ENCODE results near the gene P2RX6.
A peak's percentile ranks its signal among the peaks of the same experiment; 100 is the strongest.

P2RX6 gene

GRCh38 chr22:20980523-20980922 is 34.4 kb upstream of the P2RX6 start:
- DNase-seq = no peak

- no peak for DNase-seq
Observed at GRCh38 chr22:20980938-20981722, 33.8 kb upstream of the P2RX6 start.

GRCh38 chr22:20981787-20982562 is 33.0 kb upstream of the P2RX6 start, which contains the start of gene LZTR1:
LZTR1 (plus strand) TSS chr22:20982297; CDS start chr22:20982372, 75 bp downstream.
- peak; percentile 52 for DNase-seq

DNA sequence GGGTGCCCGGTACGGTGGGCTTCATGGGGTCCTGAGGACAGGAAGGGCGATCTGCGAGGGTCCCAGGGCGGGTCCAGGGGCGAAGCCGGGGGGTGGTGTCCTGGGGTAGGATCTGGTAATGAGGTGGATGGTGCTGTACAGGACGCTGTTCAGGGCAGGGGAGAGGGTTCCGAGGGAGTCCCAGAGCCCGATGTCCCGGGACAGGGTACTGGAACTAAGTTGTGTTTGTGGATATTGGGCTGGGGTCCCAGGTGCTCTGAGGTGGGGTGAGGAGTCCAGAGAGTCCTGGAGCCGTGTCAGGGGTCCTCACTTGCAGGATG is 32.4 kb upstream of the P2RX6 start:
- DNase-seq = no peak

DNA sequence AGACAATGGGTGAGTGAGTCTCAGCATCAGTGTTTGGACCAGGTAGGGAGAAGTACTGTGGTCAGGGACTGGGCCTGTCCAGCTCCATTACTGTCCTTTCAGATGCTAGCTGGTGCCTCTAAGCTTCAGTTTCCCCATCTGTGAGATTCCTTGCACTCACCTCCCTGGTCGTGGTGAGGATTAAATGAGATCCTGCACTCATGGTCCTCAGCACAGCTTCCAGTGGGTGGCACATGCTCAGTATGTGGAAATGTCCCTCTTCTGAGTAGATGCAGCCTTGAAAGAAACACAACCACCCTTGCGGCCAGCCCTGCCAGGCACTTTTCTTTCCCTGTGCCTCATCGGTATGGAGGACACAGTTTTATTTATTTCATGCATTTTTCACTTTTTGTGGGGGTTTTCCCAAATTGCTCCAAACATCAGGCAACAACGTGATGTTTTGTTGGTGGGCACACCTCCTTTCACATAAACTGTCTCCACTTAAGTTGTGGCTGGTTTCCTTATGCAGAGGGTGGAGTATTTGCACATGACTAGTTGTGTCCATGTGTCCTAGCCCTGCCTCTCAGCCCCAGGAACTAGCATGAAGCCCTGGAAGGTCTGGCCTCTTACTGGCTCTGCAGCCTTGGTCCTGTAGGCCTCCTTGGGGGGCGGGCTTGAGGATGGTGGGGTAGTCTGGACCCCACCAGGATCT is 31.7 kb upstream of the P2RX6 start:
- no peak for DNase-seq

DNA sequence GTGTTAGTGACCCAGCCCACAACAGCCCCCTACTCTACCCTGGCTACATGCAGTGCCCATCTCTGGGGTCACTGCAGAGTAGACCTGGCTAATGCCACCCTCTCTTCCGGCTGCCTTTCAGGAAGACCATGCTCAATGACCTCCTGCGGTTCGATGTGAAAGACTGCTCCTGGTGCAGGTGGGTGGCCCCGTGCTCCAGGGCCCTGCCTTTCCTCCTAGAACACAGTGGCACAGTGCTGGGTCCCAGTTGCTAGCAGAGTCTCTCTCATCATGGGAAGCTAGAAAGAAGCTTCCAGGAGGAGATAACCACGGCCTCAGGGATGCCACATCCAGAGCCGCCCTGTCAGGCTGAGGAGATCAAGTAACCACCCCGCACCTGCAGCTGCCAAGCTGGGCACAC is 29.2 kb upstream of the P2RX6 start:
- no peak for DNase-seq

DNA sequence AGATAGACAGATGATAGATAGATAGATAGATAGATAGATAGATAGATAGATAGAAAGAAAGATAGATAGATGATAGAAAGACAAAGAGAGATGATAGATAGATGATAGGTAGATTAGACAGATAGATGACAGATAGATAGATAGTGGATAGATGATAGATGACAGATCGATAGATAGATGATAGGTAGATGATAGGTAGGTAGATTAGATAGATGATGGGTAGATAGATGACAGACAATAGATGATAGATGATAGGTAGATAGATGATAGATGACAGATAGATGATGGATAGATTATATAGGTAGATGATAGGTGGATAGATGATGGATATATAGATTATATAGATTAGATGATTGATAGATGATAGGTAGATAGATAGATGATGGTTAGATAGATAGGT is 28.6 kb upstream of the P2RX6 start:
- DNase-seq = no peak

GRCh38 chr22:20987375-20987774 is 27.6 kb upstream of the P2RX6 start:
- no peak for DNase-seq

DNA sequence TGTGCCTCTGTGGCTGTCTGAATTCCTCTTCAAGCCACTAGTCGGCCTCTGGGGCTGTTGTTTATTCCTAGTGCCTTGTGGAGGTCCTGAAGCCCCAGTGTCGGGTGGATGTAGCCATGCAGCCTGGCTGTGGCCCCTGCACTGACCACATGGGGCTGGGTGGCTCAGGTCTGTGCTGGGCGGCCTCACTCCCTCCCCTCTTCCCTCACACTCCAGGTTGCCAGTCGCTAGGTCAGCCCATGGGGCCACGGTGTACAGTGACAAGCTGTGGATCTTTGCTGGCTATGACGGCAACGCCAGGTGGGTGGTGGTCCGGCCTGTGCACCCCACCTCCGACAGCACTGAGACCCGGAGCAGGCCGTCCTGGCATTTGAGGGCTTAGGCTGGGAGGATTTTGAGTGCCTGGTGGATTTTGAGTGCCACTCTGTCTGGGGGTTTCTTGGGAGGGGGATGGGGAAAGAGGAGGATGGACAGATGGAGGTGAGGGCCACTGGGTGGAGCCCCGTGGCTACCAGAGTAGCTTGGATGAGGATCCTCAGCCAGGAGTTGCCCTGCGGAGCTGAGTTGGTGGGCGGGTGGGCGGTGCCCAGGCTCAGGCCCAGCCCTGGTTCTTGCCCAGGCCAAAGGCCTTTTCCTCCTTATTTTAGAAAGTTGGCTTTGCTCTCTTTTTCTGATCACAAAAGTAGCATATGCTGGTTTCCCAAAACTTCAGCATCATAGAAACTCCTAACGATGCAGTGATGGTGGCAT is 26.2 kb upstream of the P2RX6 start:
- DNase-seq = no peak

GRCh38 chr22:20989323-20990138 is 25.4 kb upstream of the P2RX6 start:
- DNase-seq = no peak

- no peak for DNase-seq
Observed at GRCh38 chr22:20990184-20991180, 24.5 kb upstream of the P2RX6 start.

DNA sequence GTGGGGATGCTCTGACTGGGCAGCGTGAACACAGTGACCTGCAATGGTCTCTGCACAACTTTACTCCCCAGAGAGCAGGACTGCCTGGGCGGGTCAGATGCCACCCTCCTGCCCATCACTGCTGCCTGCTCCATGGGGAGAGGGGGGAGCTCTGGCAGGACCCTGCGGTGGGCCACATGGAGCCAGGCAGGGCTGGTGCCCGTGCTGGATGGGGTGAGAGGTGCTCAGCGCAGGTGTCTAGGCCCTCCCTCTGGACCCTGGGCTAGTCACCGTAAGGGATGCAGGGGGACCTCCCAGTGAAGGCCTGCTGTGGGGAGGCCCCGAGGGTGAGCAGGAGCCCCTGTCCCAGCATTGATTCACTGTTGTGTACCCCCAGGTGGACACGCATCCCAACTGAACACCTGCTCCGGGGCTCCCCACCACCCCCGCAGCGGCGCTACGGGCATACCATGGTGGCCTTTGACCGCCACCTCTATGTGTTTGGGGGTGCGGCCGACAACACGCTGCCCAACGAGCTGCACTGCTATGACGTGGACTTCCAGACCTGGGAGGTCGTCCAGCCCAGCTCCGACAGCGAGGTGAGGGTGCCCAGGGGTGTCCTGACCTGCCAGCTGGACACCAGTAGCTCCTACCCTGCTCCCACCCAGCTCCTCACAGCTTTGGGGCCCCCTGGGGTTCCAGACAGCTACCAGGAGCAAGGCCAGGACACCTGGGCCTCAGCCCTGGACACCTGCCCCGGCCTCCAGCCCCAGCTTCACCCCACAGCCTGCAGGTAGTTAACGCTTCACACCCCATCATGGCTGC is 23.5 kb upstream of the P2RX6 start:
- DNase-seq = no peak

DNA sequence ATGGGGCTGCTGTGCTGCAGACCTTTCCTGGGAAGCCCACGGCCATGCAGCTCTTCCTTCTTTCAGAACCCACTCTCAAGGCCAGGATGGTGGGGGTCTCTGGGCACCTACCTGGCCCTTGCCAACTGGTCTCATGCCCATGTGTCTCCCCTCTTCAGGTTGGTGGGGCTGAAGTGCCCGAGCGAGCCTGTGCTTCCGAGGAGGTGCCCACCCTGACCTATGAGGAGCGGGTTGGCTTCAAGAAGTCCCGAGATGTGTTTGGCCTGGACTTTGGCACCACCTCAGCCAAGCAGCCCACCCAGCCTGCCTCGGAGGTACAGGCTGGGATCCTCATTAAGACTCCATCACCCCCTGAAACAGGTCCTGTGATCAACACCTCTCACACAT is 22.9 kb upstream of the P2RX6 start:
- DNase-seq = no peak

DNA sequence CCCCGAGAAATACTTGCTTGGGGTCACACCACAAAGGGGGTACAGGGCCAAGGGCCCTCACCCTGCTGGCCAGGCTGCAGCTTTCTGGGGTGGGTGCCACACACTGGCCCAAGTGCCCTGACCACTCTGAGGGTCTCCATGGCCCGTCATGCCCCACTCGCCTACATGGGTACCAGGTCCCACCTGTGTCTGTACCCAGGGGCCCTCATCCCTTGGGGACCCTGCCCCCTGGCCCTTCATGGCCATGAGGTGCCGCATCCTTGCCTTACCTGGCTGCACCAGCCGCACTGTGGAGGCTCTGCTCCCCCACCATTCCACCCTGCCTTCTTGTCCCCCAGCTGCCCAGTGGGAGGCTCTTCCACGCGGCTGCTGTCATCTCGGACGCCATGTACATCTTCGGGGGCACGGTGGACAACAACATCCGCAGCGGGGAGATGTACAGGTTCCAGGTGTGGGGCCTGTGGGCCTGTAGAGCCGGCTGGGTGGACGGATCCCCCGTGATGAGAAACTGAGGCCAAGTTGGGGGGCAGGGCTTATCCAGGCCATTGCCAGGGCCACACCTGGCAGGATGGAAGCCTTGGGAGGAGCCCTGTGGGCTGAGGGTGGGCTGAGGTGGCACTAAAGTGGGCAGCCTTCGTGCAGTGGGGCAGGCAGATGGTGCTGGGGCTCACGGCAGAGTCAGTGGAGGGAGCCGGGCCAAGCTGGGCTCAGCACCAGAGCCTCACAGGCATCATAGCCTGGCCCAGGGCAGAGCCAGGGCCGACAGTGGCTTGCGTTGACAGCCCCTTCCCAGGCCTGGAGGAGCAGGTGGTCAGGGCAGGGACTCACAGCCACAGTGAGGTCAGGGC is 22.3 kb upstream of the P2RX6 start:
- DNase-seq = no peak

GRCh38 chr22:20993304-20994127 is 21.4 kb upstream of the P2RX6 start:
- no peak for DNase-seq

- no peak for DNase-seq
Observed at GRCh38 chr22:20994128-20994901, 20.6 kb upstream of the P2RX6 start.

- DNase-seq = no peak
Observed at GRCh38 chr22:20994902-20995241, 20.1 kb upstream of the P2RX6 start.
